VCaP (cell line): Measurements from ENCODE around the gene NINL.

ENCODE experiments used
- H3K27ac ChIP-seq: fragments of 450-650 bp; 2 replicates; pipeline ENCODE4 v1.5.1; 2017
- CTCF ChIP-seq: fragments of 450-650 bp; conservative IDR thresholded peaks from 2 replicates; pipeline ENCODE4 v1.5.1; 2017; ENCODE audit warnings: mild to moderate bottlenecking, moderate library complexity

The NINL gene

GRCh38 chr20:25500880-25501351 is 84.4 kb downstream of the NINL start:
- no peak overlapping the region for H3K27ac ChIP-seq
- TF ChIP-seq CTCF, result no peak

GRCh38 chr20:25499855-25500434 is 85.4 kb downstream of the NINL start:
- TF ChIP-seq CTCF, result no peak
- H3K27ac ChIP-seq, result no peak overlapping the region

GRCh38 chr20:25499031-25499430 is 86.3 kb downstream of the NINL start:
- TF ChIP-seq CTCF, result no peak
- H3K27ac ChIP-seq, result peak overlapping the region; percentile 70; the same call in 1 of the 2 replicates

GRCh38 chr20:25498280-25498606 is 87.1 kb downstream of the NINL start:
- peak overlapping the region; percentile 70 for H3K27ac ChIP-seq
- no peak for TF ChIP-seq CTCF

GRCh38 chr20:25497586-25498279 is 87.6 kb downstream of the NINL start:
- no peak for TF ChIP-seq CTCF
- peak overlapping the region; percentile 70 for H3K27ac ChIP-seq

- H3K27ac ChIP-seq, result peak overlapping the region; percentile 70
- TF ChIP-seq CTCF, result no peak
These were observed 88.3 kb downstream of the NINL start for GRCh38 chr20:25496968-25497401.

GRCh38 chr20:25496165-25496967 is 89.0 kb downstream of the NINL start:
- H3K27ac ChIP-seq, result peak overlapping the region; percentile 70
- no peak for TF ChIP-seq CTCF
